Measurements from ENCODE around the gene ZNF22.

DNA sequence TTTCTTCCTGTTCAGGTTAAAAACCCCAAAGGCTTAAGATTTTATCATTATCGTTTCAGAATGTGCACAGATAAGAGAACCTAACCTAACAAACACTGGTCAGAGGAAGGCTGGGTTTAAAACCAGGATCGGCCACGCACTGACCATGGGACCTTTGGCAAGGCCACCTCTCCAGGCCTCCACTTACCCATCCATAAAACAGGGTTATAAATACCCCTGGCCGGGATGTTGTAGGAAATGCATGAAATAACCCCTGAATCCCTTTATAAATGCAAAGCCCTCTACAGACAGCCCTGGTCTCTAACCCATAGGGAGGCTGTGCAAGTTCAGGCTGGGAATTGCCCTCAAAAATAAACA lies 22.5 kb upstream of the ZNF22 start:
- TF ChIP-seq, protein P1, sequence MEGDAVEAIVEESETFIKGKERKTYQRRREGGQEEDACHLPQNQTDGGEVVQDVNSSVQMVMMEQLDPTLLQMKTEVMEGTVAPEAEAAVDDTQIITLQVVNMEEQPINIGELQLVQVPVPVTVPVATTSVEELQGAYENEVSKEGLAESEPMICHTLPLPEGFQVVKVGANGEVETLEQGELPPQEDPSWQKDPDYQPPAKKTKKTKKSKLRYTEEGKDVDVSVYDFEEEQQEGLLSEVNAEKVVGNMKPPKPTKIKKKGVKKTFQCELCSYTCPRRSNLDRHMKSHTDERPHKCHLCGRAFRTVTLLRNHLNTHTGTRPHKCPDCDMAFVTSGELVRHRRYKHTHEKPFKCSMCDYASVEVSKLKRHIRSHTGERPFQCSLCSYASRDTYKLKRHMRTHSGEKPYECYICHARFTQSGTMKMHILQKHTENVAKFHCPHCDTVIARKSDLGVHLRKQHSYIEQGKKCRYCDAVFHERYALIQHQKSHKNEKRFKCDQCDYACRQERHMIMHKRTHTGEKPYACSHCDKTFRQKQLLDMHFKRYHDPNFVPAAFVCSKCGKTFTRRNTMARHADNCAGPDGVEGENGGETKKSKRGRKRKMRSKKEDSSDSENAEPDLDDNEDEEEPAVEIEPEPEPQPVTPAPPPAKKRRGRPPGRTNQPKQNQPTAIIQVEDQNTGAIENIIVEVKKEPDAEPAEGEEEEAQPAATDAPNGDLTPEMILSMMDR (IDR thresholded peaks at IDR 0.05; ENCODE audit: control extremely low read depth in 1 of 3, insufficient read depth in 1 of 3, low read depth in 1 of 3, low read length in 3 of 3), result no peak
- TF ChIP-seq EZH2 (IDR thresholded peaks at IDR 0.05; ENCODE audit: low read depth, low read length, severe bottlenecking) (no peak), POLR2A (IDR thresholded peaks at IDR 0.05; ENCODE audit: control extremely low read depth in 1 of 2, low read depth in 2 of 2, low read length in 2 of 2) (no peak), CHD1 (IDR thresholded peaks at IDR 0.05; ENCODE audit: low read depth, low read length) (no peak), KDM1A (IDR thresholded peaks at IDR 0.05; ENCODE audit: borderline replicate concordance, low read length) (no peak), NRF1 (IDR thresholded peaks at IDR 0.05; ENCODE audit: low read depth, low read length) (no peak), RFX5 (IDR thresholded peaks at IDR 0.05; ENCODE audit: borderline replicate concordance, low read depth, low read length) (no peak), TEAD4 (IDR thresholded peaks at IDR 0.05; ENCODE audit: low read depth, low read length) (no peak)
- TF ChIP-seq, protein P2, sequence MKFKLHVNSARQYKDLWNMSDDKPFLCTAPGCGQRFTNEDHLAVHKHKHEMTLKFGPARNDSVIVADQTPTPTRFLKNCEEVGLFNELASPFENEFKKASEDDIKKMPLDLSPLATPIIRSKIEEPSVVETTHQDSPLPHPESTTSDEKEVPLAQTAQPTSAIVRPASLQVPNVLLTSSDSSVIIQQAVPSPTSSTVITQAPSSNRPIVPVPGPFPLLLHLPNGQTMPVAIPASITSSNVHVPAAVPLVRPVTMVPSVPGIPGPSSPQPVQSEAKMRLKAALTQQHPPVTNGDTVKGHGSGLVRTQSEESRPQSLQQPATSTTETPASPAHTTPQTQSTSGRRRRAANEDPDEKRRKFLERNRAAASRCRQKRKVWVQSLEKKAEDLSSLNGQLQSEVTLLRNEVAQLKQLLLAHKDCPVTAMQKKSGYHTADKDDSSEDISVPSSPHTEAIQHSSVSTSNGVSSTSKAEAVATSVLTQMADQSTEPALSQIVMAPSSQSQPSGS (IDR thresholded peaks at IDR 0.05; ENCODE audit: low read length), result no peak
- TF ChIP-seq, protein P3, sequence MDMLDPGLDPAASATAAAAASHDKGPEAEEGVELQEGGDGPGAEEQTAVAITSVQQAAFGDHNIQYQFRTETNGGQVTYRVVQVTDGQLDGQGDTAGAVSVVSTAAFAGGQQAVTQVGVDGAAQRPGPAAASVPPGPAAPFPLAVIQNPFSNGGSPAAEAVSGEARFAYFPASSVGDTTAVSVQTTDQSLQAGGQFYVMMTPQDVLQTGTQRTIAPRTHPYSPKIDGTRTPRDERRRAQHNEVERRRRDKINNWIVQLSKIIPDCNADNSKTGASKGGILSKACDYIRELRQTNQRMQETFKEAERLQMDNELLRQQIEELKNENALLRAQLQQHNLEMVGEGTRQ (IDR thresholded peaks at IDR 0.05; ENCODE audit: low read length), result no peak
